SK-N-MC (cell line): ENCODE measurements around the gene NOP14.

ENCODE experiments used
- EZH2 ChIP-seq: fragments of 200-600 bp; sonication (generic); IDR thresholded peaks from one replicate; pipeline ENCODE4 v1.6.1; 2017; ENCODE audit warnings: antibody characterized with exemption
- POLR2AphosphoS5 ChIP-seq: IDR thresholded peaks from 2 replicates; pipeline ENCODE4 v1.6.1; 2012; ENCODE audit warnings: mild to moderate bottlenecking, low read depth, low read length, borderline replicate concordance

GRCh38 chr4:2946812-2947600 lies 16.2 kb downstream of the NOP14 start:
- TF ChIP-seq POLR2AphosphoS5 (no peak), EZH2 (no peak)
